HG03139 (cell line): ENCODE measurements around the gene FAM20C.
"Not testable (repeated sequence)": the region's sequence is repeated elsewhere in the genome, so short reads cannot be mapped to it uniquely, and the experiment has no call there.

ENCODE experiments used
- ATAC-seq: cut with Tn5 transposase; IDR thresholded peaks from one replicate; pipeline ENCODE4 v1.9.1; 2021; ENCODE audit not compliant: unreplicated experiment

The FAM20C gene

GRCh38 chr7:255721-256361, 63.5 kb downstream of the FAM20C start:
- no peak for ATAC-seq

- no peak for ATAC-seq
Measured at GRCh38 chr7:256461-256940, 64.1 kb downstream of the FAM20C start.

GRCh38 chr7:256981-257646, 64.7 kb downstream of the FAM20C start:
- ATAC-seq, result no peak

GRCh38 chr7:257647-257992, 65.2 kb downstream of the FAM20C start:
- no peak for ATAC-seq

- ATAC-seq, result no peak
Measured at GRCh38 chr7:258476-259190, 66.3 kb downstream of the FAM20C start.

- no peak for ATAC-seq
Measured at GRCh38 chr7:259191-259505, 66.8 kb downstream of the FAM20C start.

- ATAC-seq, result no peak
Measured at GRCh38 chr7:259751-260405, 67.5 kb downstream of the FAM20C start.

GRCh38 chr7:260441-261281, 68.3 kb downstream of the FAM20C start:
- no peak for ATAC-seq

- ATAC-seq, result no peak
Measured at GRCh38 chr7:261341-262250, 69.2 kb downstream of the FAM20C start.

- no peak for ATAC-seq
Measured at GRCh38 chr7:262251-262572, 69.8 kb downstream of the FAM20C start.

- ATAC-seq, result not testable (repeated sequence)
Measured at GRCh38 chr7:262631-263311, 70.4 kb downstream of the FAM20C start.

GRCh38 chr7:263483-264351, 71.3 kb downstream of the FAM20C start:
- not testable (repeated sequence) for ATAC-seq

GRCh38 chr7:264541-265191, 72.3 kb downstream of the FAM20C start:
- ATAC-seq, result no peak

GRCh38 chr7:265192-265997, 73.0 kb downstream of the FAM20C start:
- no peak for ATAC-seq

- no peak for ATAC-seq
Measured at GRCh38 chr7:265998-266850, 73.9 kb downstream of the FAM20C start.
